OCI-LY7 (cell line): ENCODE results near the gene GNG7.

Source experiments
- CTCF ChIP-seq: fragments of 200-600 bp; sonication (generic); conservative IDR thresholded peaks from 2 replicates; pipeline ENCODE4 v1.5.1; 2014; ENCODE audit warnings: mild to moderate bottlenecking, antibody characterized with exemption, low read length, moderate library complexity, mixed read lengths
- EZH2phosphoT487 ChIP-seq: fragments of 200-600 bp; sonication (generic); IDR thresholded peaks from 2 replicates; pipeline ENCODE4 v1.6.1; 2018; ENCODE audit warnings: low read depth, borderline replicate concordance, mild to moderate bottlenecking, mixed run types, antibody characterized with exemption, low read length, moderate library complexity, mixed read lengths

GRCh38 chr19:2716722-2717637, 14.5 kb upstream of the GNG7 start:
- TF ChIP-seq CTCF = no peak
- TF ChIP-seq EZH2phosphoT487 = no peak
